Ishikawa (cell line): ENCODE results near the gene ZNF226.

Experiments used
- CEBPB ChIP-seq: IDR thresholded peaks from 2 replicates; pipeline ENCODE4 v1.6.1; 2012
- EP300 ChIP-seq: IDR thresholded peaks from 2 replicates; pipeline ENCODE4 v1.6.1; 2012; ENCODE audit warnings: borderline replicate concordance
- NFIC ChIP-seq: IDR thresholded peaks from 2 replicates; pipeline ENCODE4 v1.6.1; 2012
- REST ChIP-seq: IDR thresholded peaks from 2 replicates; pipeline ENCODE4 v1.6.1; 2012; ENCODE audit warnings: low read depth, mild to moderate bottlenecking
- USF1 ChIP-seq: IDR thresholded peaks from 2 replicates; pipeline ENCODE4 v1.6.1; 2012

GRCh38 chr19:44131955-44132354 is 32.9 kb upstream of the ZNF226 start:
- no peak for TF ChIP-seq REST
- TF ChIP-seq USF1: no peak
- no peak for TF ChIP-seq EP300
- TF ChIP-seq NFIC: no peak
- TF ChIP-seq CEBPB: no peak
